Measurements from ENCODE around the gene ARL13B.
"Not testable (repeated sequence)": the region's sequence is repeated elsewhere in the genome, so short reads cannot be mapped to it uniquely, and the experiment has no call there.

The ARL13B gene

DNA sequence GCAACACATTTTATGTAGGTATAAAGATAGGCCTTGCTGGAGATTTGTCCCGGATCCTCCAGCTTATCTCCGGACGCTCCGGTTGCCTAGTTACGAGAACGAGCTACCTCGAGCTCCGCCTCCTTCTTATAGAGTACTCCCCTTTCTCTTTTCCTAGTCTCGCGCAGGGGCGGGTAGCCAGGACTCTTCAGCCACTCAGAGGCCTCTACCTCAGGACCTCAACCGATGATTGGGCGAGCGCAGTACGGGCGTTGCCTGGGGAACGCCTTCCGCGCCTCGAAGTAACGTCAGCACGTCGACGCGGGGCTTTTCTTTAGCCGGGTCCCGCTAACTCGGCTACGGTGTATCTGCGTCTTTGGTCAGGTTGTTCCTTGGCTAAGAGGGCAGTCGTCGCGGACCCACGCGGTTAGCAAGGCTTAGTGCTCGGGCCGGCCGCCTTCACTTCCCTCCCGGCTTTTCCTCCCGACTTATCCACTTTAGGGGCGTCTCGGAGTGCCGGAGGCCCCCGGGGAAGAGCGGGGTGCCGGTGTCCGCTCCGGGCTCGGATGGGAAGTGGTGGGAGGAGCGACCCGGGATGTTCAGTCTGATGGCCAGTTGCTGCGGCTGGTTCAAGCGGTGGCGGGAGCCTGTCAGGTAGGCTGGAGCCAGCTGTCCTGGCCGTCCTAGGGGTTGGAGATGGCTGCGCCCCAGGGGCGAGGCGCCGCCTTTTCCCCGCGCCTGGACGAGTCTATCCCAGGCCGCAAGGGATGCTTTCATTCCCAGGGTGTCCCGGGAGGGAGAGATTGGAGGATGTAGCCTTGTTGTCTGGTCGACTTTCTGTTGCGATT, at the start of gene ARL13B:
Gene ARL13B, plus strand, starts transcription at position 306 of the 827 bp plus-strand sequence. Its CDS starts 269 bp downstream, at position 575.
- peak; percentile 94 for DNase-seq (ENCODE audit: low spot score)

- no peak for DNase-seq (ENCODE audit: low spot score)
These were observed 48.2 kb upstream of the ARL13B start for GRCh38 chr3:93931597-93932229.

DNA sequence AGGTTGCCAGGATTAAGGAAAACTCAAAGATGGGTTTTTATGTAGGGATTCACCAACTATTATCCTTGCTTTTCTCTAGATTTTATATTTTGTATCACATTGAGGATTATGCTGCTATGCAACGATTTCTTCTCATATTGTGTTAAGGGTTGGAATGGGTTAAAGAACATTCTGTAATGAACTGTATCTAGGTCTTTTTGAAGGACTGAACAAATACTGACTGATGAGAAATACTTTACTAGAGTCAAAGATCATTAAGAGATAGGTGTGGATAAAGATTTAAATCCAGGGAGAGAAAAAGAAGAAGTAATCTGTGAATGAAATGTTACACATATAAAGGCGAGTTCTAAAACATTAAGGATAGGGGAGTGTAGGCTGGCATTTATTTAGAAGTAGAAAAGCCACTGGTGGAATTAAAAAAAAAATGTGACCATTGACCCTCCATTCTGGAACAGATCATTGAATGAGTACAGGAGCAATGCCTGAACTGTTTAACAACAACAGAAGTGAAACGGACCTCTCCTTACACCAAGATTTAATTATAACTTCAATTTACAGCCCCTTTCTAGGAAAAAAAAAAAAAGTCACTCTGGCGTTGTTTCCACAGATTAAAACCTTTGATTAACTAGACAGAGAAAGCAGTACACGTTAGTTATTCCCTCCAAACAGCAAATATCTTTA, 45.4 kb upstream of the ARL13B start:
- DNase-seq (ENCODE audit: low spot score), result no peak

- no peak for DNase-seq (ENCODE audit: low spot score)
These were observed 43.4 kb upstream of the ARL13B start for GRCh38 chr3:93936549-93936948.

GRCh38 chr3:93937485-93937884, 42.5 kb upstream of the ARL13B start:
- not testable (repeated sequence) for DNase-seq (ENCODE audit: low spot score)

- not testable (repeated sequence) for DNase-seq (ENCODE audit: low spot score)
These were observed 30.0 kb upstream of the ARL13B start for GRCh38 chr3:93949958-93950357.

DNA sequence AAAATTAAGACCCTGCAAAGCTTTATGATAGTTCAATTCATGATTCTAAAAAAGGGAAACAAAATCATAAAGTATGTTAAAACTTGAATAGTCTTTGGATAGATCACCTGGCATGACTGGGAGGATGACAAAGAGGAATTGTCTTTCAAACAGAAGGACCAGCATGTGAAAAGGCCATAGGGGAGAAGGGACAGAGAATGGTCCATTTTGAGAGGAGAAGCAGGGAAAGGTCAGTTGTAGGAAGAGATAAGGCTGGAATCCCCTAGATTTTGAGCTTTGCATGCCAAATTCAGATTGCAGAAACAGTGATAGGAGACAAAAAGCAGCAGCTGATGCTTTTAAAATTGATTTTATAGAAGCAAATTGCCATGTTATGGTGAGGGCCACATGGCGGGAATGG, 18.9 kb upstream of the ARL13B start:
- no peak for DNase-seq (ENCODE audit: low spot score)

DNA sequence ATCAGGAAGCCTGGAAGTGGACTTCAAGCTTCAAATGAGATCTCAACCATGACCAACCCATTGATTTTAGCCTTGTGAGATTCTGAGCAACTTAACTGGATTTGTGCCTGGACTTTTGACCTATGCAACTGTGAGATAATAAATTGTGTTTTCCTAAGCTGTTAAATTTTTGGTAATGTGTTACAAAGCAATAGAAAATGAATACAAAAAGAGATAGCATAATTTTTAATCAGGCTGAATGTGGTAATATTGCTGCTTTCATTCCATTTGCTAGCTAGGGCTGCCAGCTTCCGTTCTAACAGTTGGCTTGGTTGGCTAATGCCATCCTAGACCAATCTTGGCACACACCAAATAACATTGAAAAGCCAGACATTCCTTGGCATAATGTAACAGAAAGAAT, 18.5 kb upstream of the ARL13B start:
- DNase-seq (ENCODE audit: low spot score), result no peak

- DNase-seq (ENCODE audit: low spot score), result no peak
These were observed 17.2 kb upstream of the ARL13B start for GRCh38 chr3:93962798-93963197.

DNA sequence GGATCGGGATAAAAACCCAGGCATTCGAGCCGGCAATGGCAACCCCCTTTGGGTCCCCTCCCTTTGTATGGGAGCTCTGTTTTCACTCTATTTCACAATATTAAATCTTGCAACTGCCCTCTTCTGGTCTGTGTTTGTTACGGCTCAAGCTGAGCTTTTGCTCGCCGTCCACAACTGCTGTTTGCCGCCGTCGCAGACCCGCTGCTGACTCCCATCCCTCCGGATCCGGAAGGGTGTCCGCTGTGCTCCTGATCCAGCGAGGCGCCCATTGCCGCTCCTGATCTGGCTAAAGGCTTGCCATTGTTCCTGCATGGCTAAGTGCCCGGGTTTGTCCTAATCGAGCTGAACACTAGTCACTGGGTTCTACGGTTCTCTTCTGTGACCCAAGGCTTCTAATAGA, 14.8 kb upstream of the ARL13B start:
- not testable (repeated sequence) for DNase-seq (ENCODE audit: low spot score)

DNA sequence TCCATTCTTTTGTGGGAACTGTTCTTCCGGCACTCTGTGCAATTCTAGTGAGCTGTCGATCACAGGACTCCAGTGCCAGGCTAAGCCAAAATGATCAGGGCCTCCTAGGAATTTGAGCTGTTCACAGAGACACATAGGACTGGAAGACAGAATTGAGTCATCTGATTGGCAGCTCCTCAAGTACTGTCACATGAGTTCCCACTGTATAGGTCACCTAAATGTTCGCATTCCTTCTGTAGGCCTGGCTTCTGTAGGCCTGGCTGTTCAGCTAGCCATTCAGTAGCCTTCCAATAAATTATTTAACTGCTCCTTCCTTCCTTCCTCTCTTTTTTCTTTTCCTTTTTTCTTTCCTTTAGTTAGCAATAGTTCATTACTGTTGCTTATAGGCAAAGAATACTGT, 10.5 kb upstream of the ARL13B start:
- DNase-seq (ENCODE audit: low spot score), result no peak

DNA sequence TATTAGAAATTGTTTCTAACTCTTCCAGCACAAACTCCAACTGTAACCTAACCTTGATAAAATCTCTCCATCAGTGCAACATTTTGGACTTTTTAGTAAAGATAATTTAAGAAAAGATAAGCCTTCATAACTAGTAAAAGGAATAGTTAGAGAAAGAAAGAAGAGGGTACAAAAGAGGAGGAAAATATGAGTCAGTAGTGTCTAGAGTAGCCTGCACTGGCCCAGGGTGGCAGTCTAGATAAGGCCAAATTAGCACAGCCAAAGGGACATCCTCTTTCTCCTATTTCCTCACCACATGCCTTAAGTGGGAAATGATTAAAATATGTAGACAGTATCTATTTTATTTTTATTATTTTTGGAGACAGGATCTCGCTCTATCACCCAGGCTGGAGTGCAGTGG, 10.0 kb upstream of the ARL13B start:
- no peak for DNase-seq (ENCODE audit: low spot score)

GRCh38 chr3:93973131-93974126, 6.5 kb upstream of the ARL13B start, which contains the start of gene PROS1:
Gene PROS1, minus strand, starts transcription at chr3:93973896. Its CDS starts 147 bp downstream, at chr3:93973749.
- peak; percentile 85 for DNase-seq (ENCODE audit: low spot score)

DNA sequence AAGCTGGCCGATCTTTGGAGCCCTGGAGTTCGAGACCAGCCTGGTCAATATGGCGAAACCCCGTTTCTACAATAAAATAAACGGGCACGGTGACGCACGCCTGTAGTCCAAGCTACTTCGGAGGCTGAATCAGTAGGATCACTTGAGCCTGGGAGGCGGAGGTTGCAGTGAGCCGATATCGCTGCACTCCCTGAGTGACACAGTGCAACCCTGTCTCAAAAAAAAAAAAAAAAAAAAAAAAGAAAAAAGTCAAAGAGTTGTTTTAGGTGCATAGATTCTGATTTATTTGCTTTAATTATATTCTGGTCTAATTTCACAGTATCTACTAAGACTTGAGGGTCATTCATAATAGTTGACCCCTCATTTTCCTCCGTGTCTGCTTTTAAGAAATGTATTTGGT, 1.7 kb downstream of the ARL13B start:
- no peak for DNase-seq (ENCODE audit: low spot score)

- DNase-seq (ENCODE audit: low spot score), result no peak
These were observed 3.5 kb downstream of the ARL13B start for GRCh38 chr3:93983408-93983807.

- DNase-seq (ENCODE audit: low spot score), result no peak
These were observed 4.7 kb downstream of the ARL13B start for GRCh38 chr3:93984618-93985017.

DNA sequence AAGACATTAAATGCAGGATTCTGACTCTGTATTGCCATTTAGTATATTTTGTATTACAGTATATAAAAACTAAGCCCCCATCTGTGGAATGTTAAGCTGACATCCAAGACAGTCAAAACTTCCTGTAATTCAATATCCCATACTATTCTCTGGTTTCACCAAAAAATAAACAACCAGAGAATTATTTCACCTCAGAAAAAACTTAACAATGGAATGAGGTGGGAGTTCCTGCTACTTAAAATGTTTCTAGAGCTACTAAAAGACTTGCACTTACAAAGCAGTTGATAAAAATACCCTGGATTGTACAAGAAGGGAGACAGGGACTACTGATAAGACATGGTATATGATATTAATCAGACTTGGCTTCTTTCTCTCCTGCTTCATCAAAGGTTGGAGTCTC, 8.3 kb downstream of the ARL13B start:
- DNase-seq (ENCODE audit: low spot score), result no peak

DNA sequence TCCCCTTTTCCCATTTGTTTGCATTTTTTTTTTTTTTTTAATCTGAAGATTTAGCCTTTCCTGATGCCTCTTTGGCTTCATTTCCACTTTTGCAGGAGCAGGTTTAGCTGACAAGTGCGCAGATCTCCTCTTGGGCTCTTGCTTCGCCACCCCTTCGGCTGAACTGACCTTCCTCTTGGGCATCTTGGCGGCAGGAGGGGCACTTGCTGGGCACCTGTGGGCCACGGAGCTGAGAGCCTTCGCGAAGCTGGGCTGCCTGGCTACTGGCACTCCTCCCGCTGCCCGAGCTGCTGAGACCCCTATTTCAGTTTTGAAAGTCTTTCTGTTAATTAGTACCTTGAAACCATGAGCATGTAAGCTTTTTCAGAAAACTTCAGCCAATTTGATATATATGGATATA, 8.8 kb downstream of the ARL13B start:
- peak; percentile 20 for DNase-seq (ENCODE audit: low spot score)

DNA sequence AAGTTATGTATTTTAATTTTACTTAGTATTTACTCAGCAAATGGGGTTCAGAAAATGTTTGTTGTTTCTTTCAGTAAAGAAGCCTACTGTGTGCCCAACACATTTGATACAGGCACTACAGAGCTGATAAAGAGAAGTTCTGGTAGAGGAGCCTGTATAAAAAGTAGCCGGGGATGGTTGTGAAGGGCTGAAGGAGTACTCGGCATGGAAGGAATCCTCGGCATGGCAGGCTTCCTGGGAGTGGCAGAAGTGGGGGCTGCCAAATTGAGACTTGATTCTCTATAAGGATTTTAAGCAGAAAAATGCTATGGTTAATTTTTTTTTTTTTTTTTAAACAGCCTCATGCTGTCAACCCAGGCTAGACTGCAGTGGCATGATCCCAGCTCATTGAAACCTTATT, 9.3 kb downstream of the ARL13B start:
- DNase-seq (ENCODE audit: low spot score), result no peak

GRCh38 chr3:93991631-93992030, 11.7 kb downstream of the ARL13B start:
- no peak for DNase-seq (ENCODE audit: low spot score)

GRCh38 chr3:93992207-93992606, 12.3 kb downstream of the ARL13B start:
- no peak for DNase-seq (ENCODE audit: low spot score)

- DNase-seq (ENCODE audit: low spot score), result no peak
These were observed 14.1 kb downstream of the ARL13B start for GRCh38 chr3:93994056-93994455.
